HepG2 (cell line): ENCODE data around the gene SLC7A6OS. TPM values are rescaled to one million over a fixed set of nuclear protein-coding genes. Genes with fewer than 3 reads are reported as not detected.
A peak's percentile ranks its signal among the peaks of the same experiment; 100 is the strongest.

Source experiments
- ARNTL ChIP-seq: sonication (generic); formaldehyde crosslinking; IDR thresholded peaks from 2 replicates; pipeline ENCODE4 v1.4.0; 2020; ENCODE audit warnings: mild to moderate bottlenecking, missing genetic modification reagents
- GMEB2 ChIP-seq: IDR thresholded peaks from 2 replicates; pipeline ENCODE4 v1.6.1; 2016; ENCODE audit warnings: missing biosample characterization, missing genetic modification reagents, low read depth
- HNRNPK ChIP-seq: fragments of 200-400 bp; formaldehyde crosslinking; IDR thresholded peaks from 2 replicates; pipeline ENCODE4 v1.6.1; 2018; ENCODE audit warnings: low read length, low read depth, moderate library complexity, mild to moderate bottlenecking; ENCODE audit not compliant: poor library complexity, severe bottlenecking
- HOXA3 ChIP-seq: sonication (generic); formaldehyde crosslinking; IDR thresholded peaks from 2 replicates; pipeline ENCODE4 v1.5.0; 2020; ENCODE audit warnings: missing genetic modification reagents
- ISX ChIP-seq: sonication (generic); formaldehyde crosslinking; conservative IDR thresholded peaks from 2 replicates; pipeline ENCODE4 v1.5.0; 2020; ENCODE audit warnings: missing genetic modification reagents
- SNAPC4 ChIP-seq: sonication (generic); formaldehyde crosslinking; IDR thresholded peaks from 2 replicates; pipeline ENCODE4 v1.4.0; 2020; ENCODE audit warnings: mild to moderate bottlenecking, missing genetic modification reagents
- SP5 ChIP-seq: IDR thresholded peaks from 2 replicates; pipeline ENCODE4 v1.6.1; 2016; ENCODE audit warnings: low read depth, borderline replicate concordance
- STAT5B ChIP-seq: sonication (generic); formaldehyde crosslinking; IDR thresholded peaks from 2 replicates; pipeline ENCODE4 v1.4.0; 2020; ENCODE audit warnings: missing genetic modification reagents
- TERF1 ChIP-seq: sonication (generic); formaldehyde crosslinking; IDR thresholded peaks from 2 replicates; pipeline ENCODE4 v1.8.0; 2022; ENCODE audit warnings: mild to moderate bottlenecking, missing genetic modification reagents, moderate library complexity
- ZBTB21 ChIP-seq: sonication (generic); formaldehyde crosslinking; IDR thresholded peaks from 2 replicates; pipeline ENCODE4 v1.4.0; 2020; ENCODE audit warnings: missing genetic modification reagents
- ZNF263 ChIP-seq: sonication (generic); formaldehyde crosslinking; IDR thresholded peaks from 2 replicates; pipeline ENCODE4 v1.4.0; 2020; ENCODE audit warnings: missing genetic modification reagents
- ZNF550 ChIP-seq: sonication (generic); formaldehyde crosslinking; IDR thresholded peaks from 2 replicates; pipeline ENCODE4 v1.4.0; 2020; ENCODE audit warnings: mild to moderate bottlenecking, missing genetic modification reagents, borderline replicate concordance
- ZNF589 ChIP-seq: sonication (generic); formaldehyde crosslinking; conservative IDR thresholded peaks from 2 replicates; pipeline ENCODE4 v1.8.0; 2022; ENCODE audit warnings: mild to moderate bottlenecking, moderate library complexity, missing genetic modification reagents
- ZNF879 ChIP-seq: sonication (generic); formaldehyde crosslinking; IDR thresholded peaks from 2 replicates; pipeline ENCODE4 v1.8.1; 2023; ENCODE audit warnings: missing genetic modification reagents
- ZSCAN12 ChIP-seq: sonication (generic); formaldehyde crosslinking; IDR thresholded peaks from 2 replicates; pipeline ENCODE4 v1.9.0; 2021; ENCODE audit warnings: mild to moderate bottlenecking, missing genetic modification reagents
- ZUFSP ChIP-seq: sonication (generic); formaldehyde crosslinking; IDR thresholded peaks from 2 replicates; pipeline ENCODE4 v1.9.0; 2021; ENCODE audit warnings: missing genetic modification reagents, mild to moderate bottlenecking, borderline replicate concordance
- polyA plus RNA-seq, 8 experiments: library from polyadenylated mRNA; depleted of rRNA in 3 of 8; stranded (reverse) in 7 of 8; unstranded in 1 of 8; fragments of >200 nt; fragmentation: Illumina TruSeq in 4 of 8; extraction: Trizol in 4 of 8; gene quantifications; 2 replicates each; pipeline versions ENCODE4 v1.2.1 to v1.2.3, GENCODE V29; 2011 to 2016; ENCODE audit warnings: low read depth in 4 of 8, missing spikeins in 1 of 8, mixed read lengths in 1 of 8; ENCODE audit not compliant: insufficient read depth in 1 of 8
- total RNA-seq, 5 experiments: library from RNA; depleted of rRNA; stranded (reverse); fragments of >200 nt; fragmentation: Illumina TruSeq; extraction: Trizol; gene quantifications; 2 replicates each; pipeline ENCODE4 v1.2.3, GENCODE V29; 2016; ENCODE audit warnings: low read depth in 1 of 5
- TF ChIP-seq, protein P1 (sequence below): sonication (generic); formaldehyde crosslinking; IDR thresholded peaks from 2 replicates; pipeline ENCODE4 v1.5.1; 2020; ENCODE audit warnings: missing genetic modification reagents, mild to moderate bottlenecking, borderline replicate concordance

SLC7A6OS gene
- total and polyA plus RNA-seq, 2 of the 13 experiments (the other 11 are each of a cell fraction or from before 2014, with no cell fraction given): 11.2 to 21.5 TPM

DNA sequence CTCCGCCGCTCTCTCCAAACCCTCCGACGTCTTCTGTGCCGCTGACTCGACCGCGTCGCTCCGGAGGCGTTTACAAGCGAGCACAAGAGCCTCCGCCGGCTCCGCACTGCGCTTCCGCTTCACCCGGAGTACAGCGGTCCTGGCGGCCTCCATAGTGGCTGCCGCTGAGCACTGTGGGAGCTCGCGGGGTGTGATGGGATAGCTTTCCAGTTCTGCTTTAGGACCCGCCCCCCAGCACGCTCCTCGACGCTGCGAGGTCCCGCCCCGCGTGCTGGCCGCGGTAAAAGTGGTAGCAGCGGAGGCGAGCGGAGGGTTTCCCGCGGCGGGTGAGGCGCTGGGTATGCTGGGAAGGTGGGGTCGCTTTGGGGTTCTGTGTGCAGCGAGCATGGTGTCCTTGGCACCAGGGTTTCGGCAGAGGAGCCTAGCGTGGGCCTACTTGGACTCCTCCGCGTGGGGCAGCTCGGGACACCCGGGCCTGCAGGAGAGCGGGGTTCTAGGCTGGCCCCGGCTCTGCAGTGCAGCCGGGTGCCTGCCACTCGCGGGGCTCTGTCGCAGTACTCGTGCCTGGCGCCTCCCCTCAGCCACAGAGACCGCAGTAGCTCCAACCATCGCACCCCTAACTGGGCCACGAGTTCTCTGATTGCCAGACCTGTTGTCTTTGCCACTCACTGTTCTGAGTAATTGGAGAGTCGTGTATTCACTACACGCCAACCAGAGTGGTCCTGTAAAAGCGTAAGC is at the start of gene SLC7A6OS, which contains the start of gene PRMT7 (continued):
- TF ChIP-seq SNAPC4 (CRISPR knock-in tag) (peak; percentile 98), SP5 (peak; percentile 95), ZNF550 (CRISPR knock-in tag) (peak; percentile 97; the same call in 1 of the 2 replicates), ZNF263 (peak; percentile 86), GMEB2 (peak; percentile 90), ZBTB21 (peak; percentile 74; the same call in 1 of the 2 replicates), ZNF589 (CRISPR knock-in tag) (peak; percentile 100), ZNF879 (CRISPR knock-in tag) (peak; percentile 99), HNRNPK (peak; percentile 90), ZSCAN12 (peak; percentile 99), ZUFSP (CRISPR knock-in tag) (no peak), HOXA3 (peak; percentile 96), ISX (CRISPR knock-in tag) (peak; percentile 99), TERF1 (CRISPR knock-in tag) (peak; percentile 97), ARNTL (CRISPR knock-in tag) (peak; percentile 95), STAT5B (CRISPR knock-in tag) (peak; percentile 89; the same call in 1 of the 2 replicates)
- TF ChIP-seq, protein P1, sequence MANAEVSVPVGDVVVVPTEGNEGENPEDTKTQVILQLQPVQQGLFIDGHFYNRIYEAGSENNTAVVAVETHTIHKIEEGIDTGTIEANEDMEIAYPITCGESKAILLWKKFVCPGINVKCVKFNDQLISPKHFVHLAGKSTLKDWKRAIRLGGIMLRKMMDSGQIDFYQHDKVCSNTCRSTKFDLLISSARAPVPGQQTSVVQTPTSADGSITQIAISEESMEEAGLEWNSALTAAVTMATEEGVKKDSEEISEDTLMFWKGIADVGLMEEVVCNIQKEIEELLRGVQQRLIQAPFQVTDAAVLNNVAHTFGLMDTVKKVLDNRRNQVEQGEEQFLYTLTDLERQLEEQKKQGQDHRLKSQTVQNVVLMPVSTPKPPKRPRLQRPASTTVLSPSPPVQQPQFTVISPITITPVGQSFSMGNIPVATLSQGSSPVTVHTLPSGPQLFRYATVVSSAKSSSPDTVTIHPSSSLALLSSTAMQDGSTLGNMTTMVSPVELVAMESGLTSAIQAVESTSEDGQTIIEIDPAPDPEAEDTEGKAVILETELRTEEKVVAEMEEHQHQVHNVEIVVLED (CRISPR knock-in tag): peak; percentile 98
